ENCODE measurements around the gene USE1.

DNA sequence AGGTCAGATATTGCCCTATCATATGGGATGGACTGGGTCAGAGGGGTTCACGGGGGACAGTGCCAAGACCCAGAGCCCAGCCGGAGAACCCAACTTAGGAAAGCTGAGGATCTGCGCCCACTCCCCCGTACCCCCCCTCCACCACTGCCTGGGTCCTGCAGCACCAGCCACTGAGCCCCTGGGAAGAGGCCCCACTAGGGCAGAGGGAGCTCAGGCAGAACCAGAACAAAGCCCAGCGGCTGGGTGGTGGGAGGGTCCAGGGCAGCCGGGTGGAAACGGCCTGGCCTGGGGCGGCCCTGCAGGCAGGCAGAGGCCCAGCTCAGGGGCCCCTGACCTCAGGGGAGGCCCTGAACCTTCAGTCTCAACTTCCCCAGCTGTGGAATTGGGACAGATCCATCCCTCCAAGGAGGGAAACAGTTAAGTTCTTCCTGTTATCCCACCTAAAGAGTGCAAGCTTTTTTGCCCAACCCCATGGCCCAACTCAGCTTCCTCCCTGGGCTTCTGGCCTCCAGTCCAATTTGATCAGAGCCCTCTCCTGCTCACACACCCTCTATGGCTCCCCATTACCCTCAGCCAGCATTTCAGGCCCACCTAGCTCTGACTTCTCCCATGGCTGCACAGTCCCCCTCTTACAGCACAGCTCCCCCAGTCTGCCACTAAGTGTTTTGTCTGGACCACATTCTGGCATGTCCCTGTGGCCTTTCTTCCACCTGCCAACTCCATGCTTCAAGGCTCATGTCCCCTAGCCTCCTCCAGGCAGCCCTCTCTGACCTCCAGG, 27.5 kb downstream of the USE1 start:
- TF ChIP-seq CBX8 (IDR thresholded peaks at IDR 0.05) = no peak
- TF ChIP-seq, protein P1, sequence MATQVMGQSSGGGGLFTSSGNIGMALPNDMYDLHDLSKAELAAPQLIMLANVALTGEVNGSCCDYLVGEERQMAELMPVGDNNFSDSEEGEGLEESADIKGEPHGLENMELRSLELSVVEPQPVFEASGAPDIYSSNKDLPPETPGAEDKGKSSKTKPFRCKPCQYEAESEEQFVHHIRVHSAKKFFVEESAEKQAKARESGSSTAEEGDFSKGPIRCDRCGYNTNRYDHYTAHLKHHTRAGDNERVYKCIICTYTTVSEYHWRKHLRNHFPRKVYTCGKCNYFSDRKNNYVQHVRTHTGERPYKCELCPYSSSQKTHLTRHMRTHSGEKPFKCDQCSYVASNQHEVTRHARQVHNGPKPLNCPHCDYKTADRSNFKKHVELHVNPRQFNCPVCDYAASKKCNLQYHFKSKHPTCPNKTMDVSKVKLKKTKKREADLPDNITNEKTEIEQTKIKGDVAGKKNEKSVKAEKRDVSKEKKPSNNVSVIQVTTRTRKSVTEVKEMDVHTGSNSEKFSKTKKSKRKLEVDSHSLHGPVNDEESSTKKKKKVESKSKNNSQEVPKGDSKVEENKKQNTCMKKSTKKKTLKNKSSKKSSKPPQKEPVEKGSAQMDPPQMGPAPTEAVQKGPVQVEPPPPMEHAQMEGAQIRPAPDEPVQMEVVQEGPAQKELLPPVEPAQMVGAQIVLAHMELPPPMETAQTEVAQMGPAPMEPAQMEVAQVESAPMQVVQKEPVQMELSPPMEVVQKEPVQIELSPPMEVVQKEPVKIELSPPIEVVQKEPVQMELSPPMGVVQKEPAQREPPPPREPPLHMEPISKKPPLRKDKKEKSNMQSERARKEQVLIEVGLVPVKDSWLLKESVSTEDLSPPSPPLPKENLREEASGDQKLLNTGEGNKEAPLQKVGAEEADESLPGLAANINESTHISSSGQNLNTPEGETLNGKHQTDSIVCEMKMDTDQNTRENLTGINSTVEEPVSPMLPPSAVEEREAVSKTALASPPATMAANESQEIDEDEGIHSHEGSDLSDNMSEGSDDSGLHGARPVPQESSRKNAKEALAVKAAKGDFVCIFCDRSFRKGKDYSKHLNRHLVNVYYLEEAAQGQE (IDR thresholded peaks at IDR 0.05) = no peak
